ENCODE results near the gene TPRA1.

DNA sequence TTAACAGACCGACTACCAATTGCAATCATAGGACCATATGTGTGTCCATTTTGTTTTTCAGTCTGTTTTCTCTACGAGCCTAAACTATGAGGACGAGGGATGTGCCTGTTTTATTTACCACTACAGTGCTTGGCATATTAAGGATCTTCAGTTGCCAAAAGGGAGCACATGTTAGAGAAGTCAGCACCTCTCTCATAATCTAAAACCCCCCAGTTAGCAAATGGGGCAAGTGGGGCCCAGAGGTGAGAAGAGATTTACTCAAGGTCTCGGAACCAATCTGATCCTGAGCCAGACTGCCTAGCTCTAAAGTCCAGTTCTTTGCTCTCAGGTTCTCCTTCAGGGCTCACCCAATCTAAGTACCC lies 37.9 kb upstream of the TPRA1 start:
- no peak for TF ChIP-seq TAF1 (IDR thresholded peaks at IDR 0.05; ENCODE audit: borderline replicate concordance, low read depth, low read length)
- no peak for TF ChIP-seq POLR2A (IDR thresholded peaks at IDR 0.05; ENCODE audit: low read depth, low read length)
- TF ChIP-seq POLR2AphosphoS5 (IDR thresholded peaks at IDR 0.05; ENCODE audit: low read depth, low read length) = no peak

All from GM12892 (cell line).